ENCODE results near the gene SMARCC1.

Gene SMARCC1

DNA sequence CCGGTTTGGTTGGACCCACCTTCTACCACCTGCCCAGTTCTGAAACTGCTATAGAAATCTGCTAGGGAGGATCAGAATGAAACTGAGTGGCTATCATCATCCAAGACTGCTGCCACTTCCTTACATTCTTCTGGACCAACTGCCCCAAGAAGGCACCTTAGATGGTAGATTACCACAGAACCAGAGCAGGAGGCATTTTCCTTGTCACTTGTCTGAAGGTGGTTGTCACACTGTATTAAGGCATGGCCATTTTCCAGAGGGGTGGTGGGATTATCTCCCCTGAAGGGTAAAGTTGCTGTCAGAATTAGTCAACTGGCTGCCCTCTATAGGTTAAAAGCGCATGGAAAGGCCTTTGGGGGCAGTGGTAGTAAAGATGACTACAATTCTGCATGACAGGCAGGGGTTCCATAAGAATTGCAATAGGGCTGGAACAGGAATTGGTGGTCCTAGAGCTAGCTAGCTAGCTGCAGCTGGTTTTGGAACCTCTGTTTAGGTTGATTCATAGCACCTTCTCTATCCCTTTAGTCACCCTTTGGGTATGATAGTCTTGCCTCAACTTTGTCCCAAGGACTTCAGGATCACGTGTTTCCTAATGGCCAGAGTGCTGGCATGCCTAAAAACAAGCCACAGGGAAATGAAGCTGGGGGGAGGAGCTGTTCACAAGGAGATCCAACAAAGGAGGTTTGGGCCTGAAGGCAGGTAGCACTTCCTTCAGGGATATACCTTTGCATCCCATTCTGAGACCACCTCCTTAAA lies 198.2 kb downstream of the SMARCC1 start:
- H3K9me3 ChIP-seq (ENCODE audit: severe bottlenecking) = peaks cover 4% of the 10 kb centered on the region

DNA sequence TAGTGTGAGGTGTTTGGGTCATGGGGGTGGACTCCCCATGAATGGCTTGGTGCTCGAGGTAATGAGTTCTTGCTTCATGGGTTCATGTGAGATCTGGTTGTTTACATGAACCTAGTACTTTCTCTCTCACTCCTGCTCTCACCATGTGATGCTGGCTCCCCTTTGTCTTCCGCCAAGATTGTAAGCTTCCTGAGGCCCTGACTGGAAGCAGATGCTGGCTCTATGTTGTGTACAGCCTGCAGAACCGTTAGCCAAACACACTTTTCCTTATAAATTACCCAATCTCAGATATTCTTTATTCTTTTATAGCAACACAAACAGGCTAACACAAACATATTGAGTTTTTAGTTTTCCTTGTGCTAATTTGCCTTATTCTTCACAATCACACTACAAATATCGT lies 199.9 kb downstream of the SMARCC1 start:
- Histone ChIP-seq H3K9me3 (ENCODE audit: severe bottlenecking) (peaks cover 4% of the 10 kb centered on the region), H3K4me3 (ENCODE audit: low read depth, low read length) (no peak overlapping the region), H3K27ac (no peak overlapping the region), H3K27me3 (ENCODE audit: insufficient read depth, low read depth, severe bottlenecking) (no peaks in the 10 kb centered on the region), H3K36me3 (peaks cover 23% of the 10 kb centered on the region)
- TF ChIP-seq, protein P1, sequence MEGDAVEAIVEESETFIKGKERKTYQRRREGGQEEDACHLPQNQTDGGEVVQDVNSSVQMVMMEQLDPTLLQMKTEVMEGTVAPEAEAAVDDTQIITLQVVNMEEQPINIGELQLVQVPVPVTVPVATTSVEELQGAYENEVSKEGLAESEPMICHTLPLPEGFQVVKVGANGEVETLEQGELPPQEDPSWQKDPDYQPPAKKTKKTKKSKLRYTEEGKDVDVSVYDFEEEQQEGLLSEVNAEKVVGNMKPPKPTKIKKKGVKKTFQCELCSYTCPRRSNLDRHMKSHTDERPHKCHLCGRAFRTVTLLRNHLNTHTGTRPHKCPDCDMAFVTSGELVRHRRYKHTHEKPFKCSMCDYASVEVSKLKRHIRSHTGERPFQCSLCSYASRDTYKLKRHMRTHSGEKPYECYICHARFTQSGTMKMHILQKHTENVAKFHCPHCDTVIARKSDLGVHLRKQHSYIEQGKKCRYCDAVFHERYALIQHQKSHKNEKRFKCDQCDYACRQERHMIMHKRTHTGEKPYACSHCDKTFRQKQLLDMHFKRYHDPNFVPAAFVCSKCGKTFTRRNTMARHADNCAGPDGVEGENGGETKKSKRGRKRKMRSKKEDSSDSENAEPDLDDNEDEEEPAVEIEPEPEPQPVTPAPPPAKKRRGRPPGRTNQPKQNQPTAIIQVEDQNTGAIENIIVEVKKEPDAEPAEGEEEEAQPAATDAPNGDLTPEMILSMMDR (IDR thresholded peaks at IDR 0.05; ENCODE audit: low read depth, low read length) = no peak
- DNase-seq = no peak

More for the DNA sequence above, 198.2 kb downstream of the SMARCC1 start:
- Histone ChIP-seq H3K36me3 (peaks cover 39% of the 10 kb centered on the region), H3K27me3 (ENCODE audit: insufficient read depth, low read depth, severe bottlenecking) (no peaks in the 10 kb centered on the region), H3K27ac (no peak overlapping the region), H3K4me3 (ENCODE audit: low read depth, low read length) (no peak overlapping the region)
- TF ChIP-seq, protein P1 (IDR thresholded peaks at IDR 0.05; ENCODE audit: low read depth, low read length) = no peak
- DNase-seq = no peak

DNA sequence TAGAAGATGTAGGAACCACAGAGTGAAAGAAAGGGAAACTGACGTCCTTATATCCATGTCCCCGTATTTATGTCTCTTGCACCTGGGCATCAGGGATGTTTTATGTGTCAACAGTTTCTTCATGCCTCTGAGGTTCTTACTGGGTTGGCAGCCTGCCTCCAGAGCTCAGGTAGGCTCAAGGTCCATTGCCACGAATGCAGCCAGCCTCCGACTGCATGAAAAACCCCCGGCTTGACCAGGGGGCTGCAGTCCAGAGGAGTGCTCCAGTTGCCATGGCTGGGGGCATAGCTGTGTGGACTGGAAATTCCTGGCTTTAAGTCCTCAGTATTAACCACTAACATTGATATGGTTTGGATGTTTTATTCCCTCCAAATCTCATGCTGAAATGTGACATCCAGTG lies 200.3 kb downstream of the SMARCC1 start:
- no peaks in the 10 kb centered on the region for H3K27me3 ChIP-seq (ENCODE audit: insufficient read depth, low read depth, severe bottlenecking)
- H3K27ac ChIP-seq = no peak overlapping the region
- TF ChIP-seq, protein P1 (IDR thresholded peaks at IDR 0.05; ENCODE audit: low read depth, low read length) = no peak

DNA sequence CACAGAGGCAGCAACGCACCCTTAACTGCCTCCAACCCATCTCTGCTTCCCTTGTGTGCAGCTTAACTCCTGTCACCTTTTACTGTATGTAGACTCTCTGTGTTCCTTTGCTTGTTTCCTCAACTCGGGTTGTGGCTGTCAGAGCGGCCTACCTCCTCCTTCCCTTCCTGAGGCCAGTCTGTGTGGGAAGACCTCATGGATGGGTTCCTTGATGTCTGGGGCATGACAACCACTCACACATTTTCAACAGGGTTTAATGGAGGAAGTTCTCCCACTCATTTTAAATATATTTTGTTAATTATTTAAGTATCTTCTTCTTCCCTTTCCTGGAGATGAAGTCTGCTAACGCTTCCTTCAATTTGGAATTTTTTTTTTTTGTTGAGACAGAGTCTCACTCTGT lies 201.2 kb downstream of the SMARCC1 start:
- DNase-seq = no peak
- H3K4me3 ChIP-seq (ENCODE audit: low read depth, low read length) = no peak overlapping the region

More for the DNA sequence above, 200.3 kb downstream of the SMARCC1 start:
- no peak for DNase-seq
- Histone ChIP-seq H3K9me3 (ENCODE audit: severe bottlenecking) (peaks cover 4% of the 10 kb centered on the region), H3K4me3 (ENCODE audit: low read depth, low read length) (no peak overlapping the region), H3K36me3 (peaks cover 19% of the 10 kb centered on the region)

DNA sequence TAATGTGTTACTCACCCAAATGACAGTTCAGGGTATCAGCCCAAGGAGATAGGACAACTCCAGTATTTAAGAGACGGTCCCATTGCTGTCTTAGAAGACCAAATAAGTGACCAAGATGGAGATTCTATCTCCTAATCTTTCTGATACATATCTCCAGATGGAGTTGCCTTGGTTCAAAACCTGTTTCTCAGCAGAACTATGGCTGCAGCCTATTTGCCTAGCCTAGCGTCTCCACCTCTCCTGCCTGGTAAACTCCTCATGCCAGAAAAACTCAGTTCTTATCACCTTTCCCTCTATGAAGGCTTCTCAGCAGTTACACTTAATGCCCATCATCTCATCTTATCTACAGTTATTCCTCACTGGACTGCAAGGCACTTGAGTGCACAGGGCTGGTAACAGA lies 201.8 kb downstream of the SMARCC1 start:
- H3K27me3 ChIP-seq (ENCODE audit: insufficient read depth, low read depth, severe bottlenecking) = no peaks in the 10 kb centered on the region

More for the DNA sequence above, 201.2 kb downstream of the SMARCC1 start:
- TF ChIP-seq, protein P1 (IDR thresholded peaks at IDR 0.05; ENCODE audit: low read depth, low read length) = no peak
- H3K27me3 ChIP-seq (ENCODE audit: insufficient read depth, low read depth, severe bottlenecking) = no peaks in the 10 kb centered on the region
- peaks cover 9% of the 10 kb centered on the region for H3K36me3 ChIP-seq
- peaks cover 4% of the 10 kb centered on the region for H3K9me3 ChIP-seq (ENCODE audit: severe bottlenecking)
- no peak overlapping the region for H3K27ac ChIP-seq

More for the DNA sequence above, 201.8 kb downstream of the SMARCC1 start:
- Histone ChIP-seq H3K27ac (no peak overlapping the region), H3K36me3 (peaks cover 3% of the 10 kb centered on the region), H3K9me3 (ENCODE audit: severe bottlenecking) (peaks cover 4% of the 10 kb centered on the region), H3K4me3 (ENCODE audit: low read depth, low read length) (peak overlapping the region; percentile 53)
- TF ChIP-seq, protein P1 (IDR thresholded peaks at IDR 0.05; ENCODE audit: low read depth, low read length) = no peak
- no peak for DNase-seq

Measured in WERI-Rb-1 (cell line).